Sigmoid colon (tissue), 7 donors: ENCODE measurements around the gene PAFAH1B2. TPM values are rescaled to one million over a fixed set of nuclear protein-coding genes. Genes with fewer than 3 reads are reported as not detected.

Experiments used
- DNase-seq: peaks from one replicate; pipeline ENCODE4 v3.0.0-alpha.2; 2019
- H3K27ac ChIP-seq, 4 donors: fragments of 200-600 bp; sonication (generic); one replicate each; pipeline ENCODE4 v1.5.1; 2016 to 2019; ENCODE audit warnings: mild to moderate bottlenecking in 1 of 4
- H3K27me3 ChIP-seq, 3 donors: fragments of 200-600 bp; sonication (generic); one replicate each; pipeline ENCODE4 v1.5.1; 2019; ENCODE audit warnings: mild to moderate bottlenecking in 1 of 3
- H3K36me3 ChIP-seq, 4 donors: fragments of 200-600 bp; sonication (generic); one replicate each; pipeline ENCODE4 v1.5.1; 2016 to 2019
- H3K4me1 ChIP-seq, 4 donors: fragments of 200-600 bp; sonication (generic); one replicate each; pipeline ENCODE4 v1.5.1; 2017 to 2019
- H3K4me3 ChIP-seq, 4 donors: fragments of 200-600 bp; sonication (generic); one replicate each; pipeline ENCODE4 v1.5.1; 2017 to 2019; ENCODE audit warnings: mild to moderate bottlenecking in 2 of 4, moderate library complexity in 1 of 4
- H3K9me3 ChIP-seq, 4 donors: fragments of 200-600 bp in 3 of 4; sonication (generic) in 3 of 4; one replicate each; pipeline versions ENCODE4 v1.5.1 to v1.6.1; 2013 to 2019
- CTCF ChIP-seq, 4 experiments: fragments of 450-650 bp in 3 of 4; fragments of 200-600 bp in 1 of 4; IDR thresholded peaks; one replicate each; pipeline ENCODE4 v1.5.1; 2016 to 2019; ENCODE audit warnings: antibody characterized with exemption in 4 of 4, mild to moderate bottlenecking in 3 of 4, moderate library complexity in 2 of 4
- EP300 ChIP-seq, 4 donors: sonication (generic); formaldehyde crosslinking; IDR thresholded peaks; one replicate each; pipeline ENCODE4 v1.6.1; 2017; ENCODE audit warnings: antibody characterized with exemption in 4 of 4
- POLR2A ChIP-seq, 2 donors: fragments of 450-650 bp; IDR thresholded peaks; one replicate each; pipeline ENCODE4 v1.6.1; 2016; ENCODE audit warnings: antibody characterized with exemption in 2 of 2, mild to moderate bottlenecking in 2 of 2, moderate library complexity in 2 of 2
- POLR2AphosphoS5 ChIP-seq, 4 donors: sonication (generic); formaldehyde crosslinking; IDR thresholded peaks; one replicate each; pipeline ENCODE4 v1.6.1; 2017; ENCODE audit warnings: antibody characterized with exemption in 4 of 4
- WGBS, 2 donors: extraction: QIAGEN DNeasy Blood & Tissue Kit; methylation state at CpG; one replicate each; pipeline ENCODE4 v1.1.7; 2013; 5-methylcytosine and 5-hydroxymethylcytosine counted together
- intact Hi-C: fragments of 100-400 bp; cut with DNase I; formaldehyde crosslinking; loops from one replicate; pipeline ENCODE4 v1.15.1; 2023
- polyA plus RNA-seq, 3 donors: library from polyadenylated mRNA; stranded (reverse); fragments of 200-250 nt; gene quantifications; one replicate each; pipeline ENCODE4 v1.2.3, GENCODE V29; 2013
- total RNA-seq, 4 donors: library from RNA; depleted of rRNA; stranded (reverse); fragments of >200 nt; gene quantifications; one replicate each; pipeline ENCODE4 v1.1.0, GENCODE V29; 2016
- donor health status: healthy with polysubstance abuse.
- donor health status: Bipolar disorder and iron deficiency.
- donor health status: healthy.

The PAFAH1B2 gene
- total and polyA plus RNA-seq, 7 donors = 26.0 to 76.4 (median 42.1) TPM

DNA sequence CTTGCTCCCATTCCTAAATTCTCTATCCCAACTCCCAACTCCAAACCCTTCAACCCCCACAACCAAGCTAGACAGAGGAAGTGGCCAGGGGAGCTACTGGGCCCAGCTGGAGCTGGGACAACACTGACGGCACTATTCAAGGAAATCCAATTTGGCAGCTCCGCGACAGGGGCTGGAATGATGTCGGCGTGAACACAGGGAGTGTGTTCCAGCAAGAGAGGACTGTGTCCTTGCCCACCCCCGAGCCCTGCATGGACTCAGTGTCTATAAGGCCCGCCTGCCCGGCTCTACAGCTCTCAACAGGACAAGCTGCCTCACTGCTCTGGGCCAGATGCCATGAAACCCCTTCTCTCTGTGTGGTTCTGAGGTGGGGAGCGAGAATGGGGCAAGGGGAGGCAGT, 76.5 kb downstream of the PAFAH1B2 start:
- Histone ChIP-seq H3K4me1 (peaks cover 0 to 99% (median 96%) of the 10 kb centered on the region in 4 donors), H3K36me3 (peaks cover 0 to 28% (median 8%) of the 10 kb centered on the region in 4 donors)

DNA sequence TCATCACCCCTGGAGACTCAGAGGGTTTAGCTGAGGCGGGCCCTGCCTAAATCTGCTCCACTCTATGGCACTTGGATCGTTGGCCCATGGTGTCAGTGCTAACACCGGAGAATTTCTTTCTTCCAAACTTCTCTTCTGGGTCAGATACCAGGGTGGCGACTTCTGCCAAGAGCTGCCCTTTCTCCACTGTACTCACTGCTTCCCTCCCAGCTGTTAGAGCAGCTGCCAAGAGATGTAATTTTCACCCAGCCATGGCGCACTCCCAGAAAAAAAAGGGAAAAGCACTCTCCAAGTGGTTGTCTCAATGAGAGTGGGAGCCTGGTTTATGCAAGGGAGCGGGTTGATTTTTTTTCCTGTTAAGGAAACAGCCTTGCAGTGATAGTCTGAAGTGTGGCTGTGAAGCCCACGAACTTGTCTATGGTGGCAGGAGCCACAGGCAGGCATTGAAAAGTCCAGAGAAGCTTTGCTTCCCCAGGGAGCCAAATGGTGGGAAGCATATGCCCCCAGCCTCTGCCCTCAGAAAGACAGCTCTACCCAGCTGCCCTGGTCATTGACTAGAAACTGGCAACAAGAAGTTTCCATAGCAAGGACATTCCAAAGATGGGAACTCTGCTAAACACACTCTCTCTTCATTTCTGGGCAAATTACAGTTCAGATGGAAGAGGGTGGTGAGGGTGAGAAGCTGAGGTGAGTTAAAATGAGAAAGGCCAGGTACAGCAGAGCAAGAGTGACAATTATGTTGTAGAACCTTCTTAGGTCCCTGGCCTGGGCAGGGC, 77.1 kb downstream of the PAFAH1B2 start:
- peaks cover 0 to 29% (median 7%) of the 10 kb centered on the region in 4 donors for H3K36me3 ChIP-seq
- H3K4me3 ChIP-seq = peak overlapping the region in 1 of 4 donors; percentile 10
- WGBS, 2 donors = 74% methylated on average over 7 of the region's 7 CpGs

More for the DNA sequence above, 76.5 kb downstream of the PAFAH1B2 start:
- peak; percentile 94 for DNase-seq
- no peaks in the 10 kb centered on the region for H3K9me3 ChIP-seq
- H3K27me3 ChIP-seq = no peaks in the 10 kb centered on the region
- peak overlapping the region; percentile 89 to 95 (median 91) for H3K27ac ChIP-seq
- TF ChIP-seq CTCF (IDR thresholded peaks at IDR 0.05) (no peak), POLR2AphosphoS5 (IDR thresholded peaks at IDR 0.05) (peak; percentile 61 to 84 (median 82)), POLR2A (IDR thresholded peaks at IDR 0.05) (peak; percentile 18 to 22), EP300 (IDR thresholded peaks at IDR 0.05) (peak in 3 of 4 donors; percentile 22 to 83 (median 56))
- H3K4me3 ChIP-seq = peak overlapping the region in 1 of 4 donors; percentile 10
- intact Hi-C loops = no loop called here
- WGBS, 2 donors = 85 to 90% methylated on average over 9 of the region's 9 CpGs

GRCh38 chr11:117221775-117222517, 77.9 kb downstream of the PAFAH1B2 start:
- peaks cover 0 to 95% (median 91%) of the 10 kb centered on the region in 4 donors for H3K4me1 ChIP-seq
- peak overlapping the region; percentile 89 to 95 (median 91) for H3K27ac ChIP-seq
- intact Hi-C loops = loop anchor here (1.0 kb wide), 1 partner anchor 24 kb away; no protein-coding TSS in a partner anchor
- 71 to 73% methylated on average over 7 of the region's 7 CpGs for WGBS, 2 donors
- peak overlapping the region in 1 of 4 donors; percentile 2 for H3K4me3 ChIP-seq
- peak; percentile 74 to 93 (median 89) for TF ChIP-seq POLR2AphosphoS5 (IDR thresholded peaks at IDR 0.05)
- TF ChIP-seq EP300 (IDR thresholded peaks at IDR 0.05) = peak; percentile 32 to 80 (median 76)
- TF ChIP-seq CTCF (IDR thresholded peaks at IDR 0.05) = no peak
- no peaks in the 10 kb centered on the region for H3K9me3 ChIP-seq
- H3K36me3 ChIP-seq = peaks cover 0 to 34% (median 9%) of the 10 kb centered on the region in 4 donors
- peak; percentile 92 for DNase-seq
- no peaks in the 10 kb centered on the region for H3K27me3 ChIP-seq

More for the DNA sequence above, 77.1 kb downstream of the PAFAH1B2 start:
- Histone ChIP-seq H3K9me3 (no peaks in the 10 kb centered on the region), H3K27me3 (no peaks in the 10 kb centered on the region), H3K27ac (peak overlapping the region; percentile 89 to 95 (median 91)), H3K4me1 (peaks cover 0 to 100% (median 96%) of the 10 kb centered on the region in 4 donors)
- peak; percentile 93 for DNase-seq
- intact Hi-C loops = no loop called here
- peak; percentile 64 to 89 (median 76) for TF ChIP-seq POLR2AphosphoS5 (IDR thresholded peaks at IDR 0.05)
- TF ChIP-seq POLR2A (IDR thresholded peaks at IDR 0.05) = no peak
- peak in 3 of 4 donors; percentile 4 to 68 (median 65) for TF ChIP-seq EP300 (IDR thresholded peaks at IDR 0.05)

- Histone ChIP-seq H3K27ac (peak overlapping the region; percentile 89 to 95 (median 91)), H3K27me3 (no peaks in the 10 kb centered on the region), H3K9me3 (no peaks in the 10 kb centered on the region), H3K4me3 (no peak overlapping the region), H3K36me3 (peaks cover 8 to 46% (median 20%) of the 10 kb centered on the region in 4 donors), H3K4me1 (peaks cover 0 to 83% (median 79%) of the 10 kb centered on the region in 4 donors)
- 94% methylated on average over 14 of the region's 14 CpGs for WGBS, 2 donors
- intact Hi-C loops = loop anchor here (1.0 kb wide), 1 partner anchor 25 kb away; no protein-coding TSS in a partner anchor
- no peak for TF ChIP-seq POLR2A (IDR thresholded peaks at IDR 0.05)
- TF ChIP-seq CTCF (IDR thresholded peaks at IDR 0.05) = no peak
- TF ChIP-seq POLR2AphosphoS5 (IDR thresholded peaks at IDR 0.05) = no peak
- TF ChIP-seq EP300 (IDR thresholded peaks at IDR 0.05) = no peak
- peak; percentile 66 for DNase-seq
These were observed 79.1 kb downstream of the PAFAH1B2 start for GRCh38 chr11:117222991-117223740.
